ENCODE measurements around the gene FKBP1B. TPM values are rescaled to one million over a fixed set of nuclear protein-coding genes. Genes with fewer than 3 reads are reported as not detected.
"Not testable (repeated sequence)": the region's sequence is repeated elsewhere in the genome, so short reads cannot be mapped to it uniquely, and the experiment has no call there.

The FKBP1B gene
- total RNA-seq, 1 experiment from 2014 or later: not detected

DNA sequence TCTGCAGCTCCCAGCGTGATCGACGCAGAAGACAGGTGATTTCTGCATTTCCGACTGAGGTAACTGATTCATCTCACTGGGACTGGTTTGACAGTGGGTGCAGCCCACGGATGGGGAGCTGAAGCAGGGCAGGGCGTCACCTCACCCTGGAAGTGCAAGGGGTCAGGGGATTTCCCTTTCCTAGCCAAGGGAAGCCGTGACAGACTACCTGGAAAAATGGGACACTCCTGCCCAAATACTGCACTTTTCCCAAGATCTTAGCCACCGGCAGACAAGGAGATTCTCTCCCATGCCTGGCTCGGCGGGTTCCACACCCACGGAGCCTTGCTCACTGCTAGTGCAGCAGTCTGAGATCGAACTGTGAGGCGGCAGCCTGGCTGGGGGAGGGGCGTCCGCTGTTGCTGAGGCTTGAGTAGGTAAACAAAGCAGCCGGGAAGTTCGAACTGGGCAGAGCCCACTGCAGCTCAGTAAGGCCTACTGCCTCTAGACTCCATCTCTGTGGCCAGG is 45.7 kb downstream of the FKBP1B start:
- DNase-seq (ENCODE audit: extremely low read depth, low read depth): not testable (repeated sequence)

DNA sequence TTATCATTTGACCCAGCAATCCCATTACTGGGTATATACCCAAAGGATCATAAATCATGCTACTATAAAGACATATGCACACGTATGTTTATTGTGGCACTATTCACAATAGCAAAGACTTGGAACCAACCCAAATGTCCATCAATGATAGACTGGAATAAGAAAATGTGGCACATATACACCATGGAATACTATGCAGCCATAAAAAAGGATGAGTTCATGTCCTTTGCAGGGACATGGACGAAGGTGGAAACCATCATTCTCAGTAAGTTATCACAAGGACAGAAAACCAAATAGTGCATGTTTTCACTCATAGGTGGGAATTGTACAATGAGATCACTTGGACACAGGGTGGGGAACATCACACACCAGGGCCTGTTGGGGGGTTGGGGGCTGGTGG is 51.2 kb downstream of the FKBP1B start:
- DNase-seq (ENCODE audit: extremely low read depth, low read depth): not testable (repeated sequence)

DNA sequence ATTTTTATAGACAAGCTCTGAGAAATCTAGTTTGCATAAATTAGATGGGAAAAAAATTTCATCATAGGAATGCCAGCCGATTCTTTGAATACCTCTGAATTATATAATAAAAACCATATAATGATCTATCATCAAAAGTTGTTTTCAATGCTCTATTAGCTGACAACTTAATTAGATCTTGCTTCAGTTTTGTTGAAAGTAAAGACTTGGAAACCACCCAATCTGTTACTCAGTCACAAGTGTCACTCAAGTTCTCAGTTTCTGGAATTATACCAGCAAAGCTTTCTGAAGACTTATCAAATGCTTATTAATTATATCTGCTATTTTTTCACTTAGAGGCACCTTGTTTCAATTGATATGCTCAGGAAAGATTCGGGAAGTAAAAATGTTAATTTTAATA is 52.5 kb downstream of the FKBP1B start:
- DNase-seq (ENCODE audit: extremely low read depth, low read depth): no peak

GRCh38 chr2:24102677-24103076 is 53.1 kb downstream of the FKBP1B start:
- DNase-seq (ENCODE audit: extremely low read depth, low read depth): no peak

- DNase-seq (ENCODE audit: extremely low read depth, low read depth): no peak
Observed at GRCh38 chr2:24104110-24104650, 54.6 kb downstream of the FKBP1B start.

DNA sequence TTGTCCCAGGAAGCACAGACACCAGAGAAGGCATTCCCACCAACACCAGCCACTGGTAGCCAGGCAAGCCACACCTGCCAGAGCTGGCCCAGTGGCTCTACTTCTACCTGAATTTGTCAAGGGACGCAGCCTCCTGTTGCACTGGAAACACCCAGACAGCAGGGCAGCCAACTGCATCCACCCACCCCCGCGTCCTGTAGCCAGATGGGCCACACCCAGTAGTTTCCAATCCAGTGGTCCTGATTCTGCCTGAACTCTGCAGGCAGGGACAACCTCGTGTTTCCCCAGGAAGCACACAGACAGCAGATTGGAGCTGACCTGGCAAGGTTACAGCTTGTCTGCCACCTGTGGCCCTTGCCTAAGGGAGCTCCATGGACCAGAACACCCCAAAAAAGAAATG is 55.4 kb downstream of the FKBP1B start:
- no peak for DNase-seq (ENCODE audit: extremely low read depth, low read depth)

GRCh38 chr2:24105816-24106215 is 56.3 kb downstream of the FKBP1B start:
- no peak for DNase-seq (ENCODE audit: extremely low read depth, low read depth)

- DNase-seq (ENCODE audit: extremely low read depth, low read depth): no peak
Observed at GRCh38 chr2:24106786-24107185, 57.2 kb downstream of the FKBP1B start.

- no peak for DNase-seq (ENCODE audit: extremely low read depth, low read depth)
Observed at GRCh38 chr2:24107336-24107735, 57.8 kb downstream of the FKBP1B start.

DNA sequence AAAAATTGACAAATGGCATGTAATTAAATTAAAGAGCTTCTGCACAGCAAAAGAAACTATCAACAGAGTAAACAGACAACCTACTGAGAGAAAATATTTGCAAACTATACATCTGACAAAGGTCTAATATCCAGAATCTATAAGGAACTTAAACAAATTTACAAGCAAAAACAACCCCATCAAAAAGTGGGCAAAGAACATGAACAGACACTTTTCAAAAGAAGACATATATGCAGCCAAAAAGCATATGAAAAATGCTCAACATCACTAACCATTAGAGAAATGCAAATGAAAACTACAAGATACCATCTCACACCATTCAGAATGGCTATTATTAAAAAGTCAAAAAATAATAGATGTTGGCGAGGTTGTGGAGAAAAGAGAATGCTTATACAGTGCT is 59.9 kb downstream of the FKBP1B start:
- DNase-seq (ENCODE audit: extremely low read depth, low read depth): not testable (repeated sequence)

GRCh38 chr2:24110660-24111303 is 61.2 kb downstream of the FKBP1B start:
- DNase-seq (ENCODE audit: extremely low read depth, low read depth): no peak

GRCh38 chr2:24111407-24111901 is 61.9 kb downstream of the FKBP1B start:
- no peak for DNase-seq (ENCODE audit: extremely low read depth, low read depth)

Small RNA genes lying within 50 kb of the gene (small RNA-seq; reads per million reads assigned to genes)
- gene RNU6-370P: 0 reads per million in 2 experiments

Other genes with a start within 250 kb of the FKBP1B start
- gene ATAD2B, start 122.6 kb upstream of the FKBP1B start, total RNA-seq (2014; rRNA removed; shearing (Covaris generic)): 15.0 and 16.7 TPM in 2 replicates
- 18.6 and 21.9 TPM in 2 replicates for gene UBXN2A, start 109.3 kb upstream of the FKBP1B start, total RNA-seq (2014; rRNA removed; shearing (Covaris generic))
- 0.17 and 0.63 TPM in 2 replicates for gene MFSD2B, start 39.7 kb upstream of the FKBP1B start, total RNA-seq (2014; rRNA removed; shearing (Covaris generic))
- 9.2 and 9.8 TPM in 2 replicates for gene WDCP, start 2.4 kb upstream of the FKBP1B start, total RNA-seq (2014; rRNA removed; shearing (Covaris generic))
- 282 and 312 TPM in 2 replicates for gene SF3B6, start 26.6 kb downstream of the FKBP1B start, total RNA-seq (2014; rRNA removed; shearing (Covaris generic))
- gene TP53I3, start 35.1 kb downstream of the FKBP1B start, total RNA-seq (2014; rRNA removed; shearing (Covaris generic)): 20.2 and 21.4 TPM in 2 replicates
- 0.77 and 1.6 TPM in 2 replicates for gene PFN4, start 73.6 kb downstream of the FKBP1B start, total RNA-seq (2014; rRNA removed; shearing (Covaris generic))
- 1.3 and 2.5 TPM in 2 replicates for gene FAM228B, start 73.7 kb downstream of the FKBP1B start, total RNA-seq (2014; rRNA removed; shearing (Covaris generic))
- gene FAM228A, start 125.3 kb downstream of the FKBP1B start, total RNA-seq (2014; rRNA removed; shearing (Covaris generic)): not detected in 2 replicates